MG63 (cell line): ENCODE measurements around the gene GSN. TPM values are rescaled to one million over a fixed set of nuclear protein-coding genes. Genes with fewer than 3 reads are reported as not detected.

Experiments used
- DNase-seq: peaks from one replicate; pipeline ENCODE4 v3.0.0-alpha.2; 2020
- H3K27me3 ChIP-seq: fragments of 250-450 bp; sonication (Bioruptor Pico); 2 replicates; pipeline ENCODE4 v1.5.1; 2020; ENCODE audit warnings: mild to moderate bottlenecking, moderate library complexity
- H3K36me3 ChIP-seq: fragments of 250-450 bp; sonication (Bioruptor Pico); 2 replicates; pipeline ENCODE4 v1.5.1; 2020; ENCODE audit warnings: mild to moderate bottlenecking, moderate library complexity
- H3K4me3 ChIP-seq: fragments of 250-450 bp; sonication (Bioruptor Pico); 2 replicates; pipeline ENCODE4 v1.5.1; 2020; ENCODE audit warnings: mild to moderate bottlenecking, moderate library complexity
- H3K9me3 ChIP-seq: fragments of 250-450 bp; sonication (Bioruptor Pico); 2 replicates; pipeline ENCODE4 v1.5.1; 2020; ENCODE audit warnings: mild to moderate bottlenecking, moderate library complexity
- total RNA-seq: library from RNA; depleted of rRNA; stranded (reverse); fragments of >200 nt; shearing (Covaris generic); gene quantifications from 2 replicates; pipeline ENCODE4 v1.2.3, GENCODE V29; 2014; ENCODE audit warnings: low replicate concordance; rRNA removed

The GSN gene
- 59.8 and 75.0 TPM in 2 replicates for total RNA-seq

DNA sequence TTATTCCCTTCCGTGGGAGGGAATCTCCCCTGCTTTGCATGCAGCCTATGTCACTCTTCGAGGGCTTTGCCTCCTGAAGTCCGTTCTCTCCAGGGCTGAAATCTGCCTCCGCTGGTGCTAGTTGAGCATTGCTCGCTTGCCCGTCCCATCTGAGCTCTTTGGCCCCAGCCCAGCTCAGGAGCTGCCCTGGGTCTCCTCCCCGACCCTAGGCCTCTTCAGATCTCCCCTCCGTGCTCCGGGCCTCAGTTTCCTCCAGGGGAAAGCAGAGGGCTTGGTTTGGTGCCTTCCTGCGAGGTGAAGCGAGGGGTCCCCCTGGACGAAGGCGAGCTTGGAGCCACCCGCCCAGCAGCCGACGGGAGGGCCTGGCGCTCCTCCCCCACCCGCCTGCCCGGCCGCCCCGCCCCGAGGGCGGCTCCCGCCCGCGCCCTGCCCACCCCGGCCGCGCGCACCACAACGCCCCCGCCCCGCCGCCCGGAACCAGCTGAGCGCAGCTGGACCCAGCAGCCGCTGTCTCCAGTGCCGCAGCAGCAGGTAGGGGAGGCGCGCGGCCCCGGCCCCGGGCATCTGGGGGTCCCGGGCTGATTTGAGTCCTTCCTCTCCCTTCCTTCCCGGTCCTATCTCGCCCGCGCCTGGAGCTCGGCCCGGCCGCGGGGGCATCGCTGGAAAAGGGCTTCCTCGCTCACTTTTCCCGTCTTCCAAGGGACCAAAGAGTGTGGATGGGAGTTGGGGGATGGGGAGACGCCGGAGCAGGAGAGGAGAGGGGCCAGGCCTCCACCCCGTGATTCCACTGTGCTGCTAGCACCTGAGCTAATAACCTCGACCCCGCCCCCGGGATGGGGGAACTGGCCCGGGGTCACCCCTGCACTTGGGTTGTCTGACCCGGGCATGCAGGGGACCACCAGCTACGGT lies at the start of gene GSN:
TSS of gene GSN (plus strand) at position 474 of the 909 bp plus-strand sequence. CDS start 33,810 bp downstream, outside the sequence.
- H3K4me3 ChIP-seq, result peak within 1 kb of the TSS; percentile 70
- H3K36me3 ChIP-seq, result 0 out of 2 replicates have a peak, but pooled peaks cover 4% of the 10 kb centered on the region
- peak; percentile 76 for DNase-seq
- no peaks in the 10 kb centered on the region for H3K27me3 ChIP-seq
- no peaks in the 10 kb centered on the region for H3K9me3 ChIP-seq

GRCh38 chr9:121218357-121219027 lies 49.5 kb upstream of the GSN start:
- DNase-seq, result no peak
- H3K9me3 ChIP-seq, result no peaks in the 10 kb centered on the region
- H3K36me3 ChIP-seq, result no peaks in the 10 kb centered on the region
- H3K4me3 ChIP-seq, result no peak overlapping the region
- H3K27me3 ChIP-seq, result no peaks in the 10 kb centered on the region

DNA sequence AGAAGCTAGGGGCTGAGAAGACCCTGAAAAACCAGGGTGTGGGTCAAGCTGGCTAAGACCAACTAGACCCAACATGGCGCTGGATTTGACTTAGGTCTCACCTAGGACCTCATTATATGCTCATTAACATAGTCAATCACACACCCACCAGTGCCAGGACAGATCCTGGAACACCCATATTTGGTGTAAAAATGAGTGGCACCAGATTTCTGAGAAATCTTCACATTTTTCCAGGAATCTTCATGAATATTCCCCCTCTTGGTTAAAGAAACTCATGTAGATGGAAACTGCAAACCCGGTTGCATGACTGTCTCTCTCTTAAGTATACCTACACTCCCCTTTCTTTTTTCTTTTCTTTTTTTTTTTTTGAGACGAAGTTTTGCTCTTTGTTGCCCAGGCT lies 48.4 kb upstream of the GSN start:
- no peak for DNase-seq
- no peaks in the 10 kb centered on the region for H3K36me3 ChIP-seq
- no peaks in the 10 kb centered on the region for H3K27me3 ChIP-seq
- no peaks in the 10 kb centered on the region for H3K9me3 ChIP-seq
- no peak overlapping the region for H3K4me3 ChIP-seq

GRCh38 chr9:121220996-121221663 lies 46.8 kb upstream of the GSN start:
- no peaks in the 10 kb centered on the region for H3K27me3 ChIP-seq
- DNase-seq, result no peak
- no peaks in the 10 kb centered on the region for H3K9me3 ChIP-seq
- H3K36me3 ChIP-seq, result no peaks in the 10 kb centered on the region
- H3K4me3 ChIP-seq, result no peak overlapping the region

GRCh38 chr9:121221664-121222055 lies 46.3 kb upstream of the GSN start:
- DNase-seq, result no peak
- no peaks in the 10 kb centered on the region for H3K27me3 ChIP-seq
- H3K36me3 ChIP-seq, result no peaks in the 10 kb centered on the region

DNA sequence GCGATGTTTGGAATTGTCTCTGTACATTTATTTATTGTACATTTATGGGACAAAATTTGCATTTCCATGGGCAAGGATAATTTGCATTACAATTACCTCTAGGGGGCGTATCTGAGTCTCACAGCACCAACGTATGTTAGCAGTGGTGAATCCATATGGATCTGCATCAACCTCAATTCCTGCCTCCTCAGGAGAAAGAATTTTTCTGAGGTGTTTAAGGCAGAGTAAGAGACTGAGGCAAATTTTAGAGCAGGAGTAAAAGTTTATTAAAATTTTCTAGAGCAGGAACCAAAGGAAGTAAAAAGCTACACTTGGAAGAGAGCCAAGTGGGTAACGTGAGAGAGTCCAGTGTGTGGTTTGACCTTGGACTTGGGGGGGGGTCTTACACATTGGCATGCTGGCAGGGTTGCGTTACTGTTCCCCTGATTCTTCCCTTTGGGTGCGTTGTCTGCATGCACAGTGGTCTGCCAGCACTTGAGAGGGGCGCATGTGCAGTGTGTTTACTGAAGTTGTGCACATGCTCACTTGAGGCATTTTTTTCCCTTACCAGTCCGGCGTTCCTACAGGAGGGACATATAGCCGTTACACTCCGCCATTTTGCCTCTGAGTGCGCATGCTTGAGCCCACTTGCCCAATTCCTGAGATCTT lies 45.3 kb upstream of the GSN start:
- H3K36me3 ChIP-seq, result no peaks in the 10 kb centered on the region
- no peak overlapping the region for H3K4me3 ChIP-seq
- no peaks in the 10 kb centered on the region for H3K27me3 ChIP-seq
- DNase-seq, result no peak
- H3K9me3 ChIP-seq, result no peaks in the 10 kb centered on the region

More at GRCh38 chr9:121221664-121222055, 46.3 kb upstream of the GSN start:
- Histone ChIP-seq H3K4me3 (no peak overlapping the region), H3K9me3 (no peaks in the 10 kb centered on the region)

- DNase-seq, result no peak
- no peaks in the 10 kb centered on the region for H3K36me3 ChIP-seq
- H3K9me3 ChIP-seq, result no peaks in the 10 kb centered on the region
- no peak overlapping the region for H3K4me3 ChIP-seq
- no peaks in the 10 kb centered on the region for H3K27me3 ChIP-seq
Measured at GRCh38 chr9:121225240-121225639, 42.7 kb upstream of the GSN start.

DNA sequence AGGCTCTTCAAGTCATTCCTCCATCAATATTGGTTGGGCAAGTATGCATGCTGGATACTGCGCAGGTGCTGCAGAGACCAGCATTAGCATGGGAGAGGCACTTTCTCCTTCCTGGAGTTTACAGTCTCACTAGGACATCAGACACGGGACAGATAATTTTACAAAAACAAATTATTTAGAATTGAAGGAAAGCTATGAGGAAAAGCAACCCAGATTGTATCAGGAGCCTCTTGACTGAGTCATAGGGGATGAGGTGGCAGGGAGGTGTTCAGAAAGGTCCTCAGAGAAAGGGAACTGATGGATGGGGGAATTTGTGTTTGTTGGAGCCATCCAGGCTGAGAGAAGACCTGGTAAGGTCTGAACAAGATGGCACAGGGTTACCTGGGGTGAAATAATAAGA lies 41.8 kb upstream of the GSN start:
- Histone ChIP-seq H3K4me3 (no peak overlapping the region), H3K27me3 (no peaks in the 10 kb centered on the region), H3K36me3 (no peaks in the 10 kb centered on the region), H3K9me3 (no peaks in the 10 kb centered on the region)
- no peak for DNase-seq

- H3K9me3 ChIP-seq, result no peaks in the 10 kb centered on the region
- no peak overlapping the region for H3K4me3 ChIP-seq
- DNase-seq, result no peak
- H3K36me3 ChIP-seq, result no peaks in the 10 kb centered on the region
- H3K27me3 ChIP-seq, result no peaks in the 10 kb centered on the region
Measured at GRCh38 chr9:121227862-121228261, 40.1 kb upstream of the GSN start.

DNA sequence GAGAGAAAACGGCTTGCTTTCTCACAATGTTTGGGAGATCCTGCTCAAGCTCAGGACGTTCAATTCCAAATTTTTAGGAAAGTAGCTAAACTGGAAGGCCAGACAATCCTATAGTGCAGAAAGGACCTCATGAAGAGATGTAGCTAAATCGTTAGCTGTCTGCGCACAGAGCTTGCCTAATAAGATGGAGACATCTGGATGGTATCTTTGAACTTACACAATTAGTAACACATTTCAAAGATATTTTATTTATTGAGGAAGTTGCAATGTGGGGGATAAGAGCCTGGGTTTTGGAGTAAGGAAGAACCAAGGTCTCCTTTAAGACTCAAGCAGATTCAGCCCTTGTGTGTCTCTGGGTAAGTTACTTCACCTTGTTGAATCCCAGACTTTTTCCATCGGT lies 37.7 kb upstream of the GSN start:
- Histone ChIP-seq H3K9me3 (no peaks in the 10 kb centered on the region), H3K27me3 (no peaks in the 10 kb centered on the region), H3K36me3 (no peaks in the 10 kb centered on the region), H3K4me3 (no peak overlapping the region)
- no peak for DNase-seq

DNA sequence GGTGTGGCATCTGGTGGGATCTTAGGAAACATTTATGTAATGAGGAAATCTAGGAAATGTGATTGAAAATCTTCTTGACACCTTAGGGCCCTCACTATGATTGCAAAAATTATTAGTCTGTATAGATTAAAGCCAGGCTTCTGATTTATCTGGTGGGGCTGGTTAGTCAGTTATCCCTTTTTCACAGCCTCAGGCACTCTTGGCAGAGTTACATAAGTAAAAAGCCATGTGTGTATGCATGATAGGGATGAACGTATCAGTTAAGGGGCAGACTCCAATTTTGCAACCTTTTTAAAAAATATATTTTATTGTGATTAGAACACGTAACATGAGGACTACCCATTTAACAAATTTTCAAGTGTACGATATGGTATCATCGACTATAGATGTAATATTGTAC lies 35.7 kb upstream of the GSN start:
- DNase-seq, result no peak
- H3K36me3 ChIP-seq, result no peaks in the 10 kb centered on the region
- H3K9me3 ChIP-seq, result no peaks in the 10 kb centered on the region
- H3K27me3 ChIP-seq, result no peaks in the 10 kb centered on the region
- H3K4me3 ChIP-seq, result no peak overlapping the region

DNA sequence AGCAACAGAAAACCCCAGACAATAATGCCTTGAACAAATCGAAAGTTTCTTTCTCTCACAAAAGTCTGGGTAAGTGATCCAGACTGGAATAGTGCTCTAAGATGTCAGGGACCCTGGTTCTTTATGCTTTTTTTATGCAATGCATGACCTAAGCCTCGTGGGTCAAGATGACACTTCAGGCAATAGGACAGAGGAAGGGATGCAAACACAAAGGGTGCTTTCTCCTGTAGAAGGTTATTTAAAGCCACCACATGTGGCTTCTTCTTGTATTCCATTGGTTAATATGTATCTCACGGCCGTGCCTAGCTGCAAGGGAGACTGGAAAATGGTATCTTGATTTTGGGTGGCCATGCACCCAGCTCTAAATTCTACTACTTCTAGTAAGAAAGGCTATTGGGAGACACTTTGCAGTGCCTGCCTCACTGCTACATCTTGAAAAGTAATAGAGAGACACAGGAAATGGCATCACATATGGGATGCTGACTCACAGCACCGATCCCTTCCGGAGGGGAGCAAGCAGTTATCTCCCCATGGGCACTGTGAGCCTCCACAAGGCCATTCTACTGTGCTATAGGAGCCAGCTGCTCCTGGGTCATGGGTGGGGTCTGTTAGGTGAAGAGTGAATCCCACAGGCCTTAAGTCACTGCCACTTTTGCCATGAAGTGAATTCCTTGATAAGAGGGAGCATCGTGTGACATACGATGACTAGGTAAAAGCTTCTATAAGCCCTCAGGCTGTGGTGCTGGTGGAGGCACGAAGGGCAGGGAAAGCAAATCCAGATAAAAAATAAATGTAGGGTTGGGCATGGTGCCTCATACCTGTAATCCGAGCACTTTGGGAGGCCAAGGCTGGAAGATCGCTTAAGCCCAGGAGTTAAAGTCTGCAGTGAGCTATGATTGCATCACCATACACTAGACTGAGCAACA lies 33.8 kb upstream of the GSN start:
- Histone ChIP-seq H3K36me3 (no peaks in the 10 kb centered on the region), H3K9me3 (no peaks in the 10 kb centered on the region), H3K4me3 (no peak overlapping the region), H3K27me3 (no peaks in the 10 kb centered on the region)
- DNase-seq, result peak; percentile 56

DNA sequence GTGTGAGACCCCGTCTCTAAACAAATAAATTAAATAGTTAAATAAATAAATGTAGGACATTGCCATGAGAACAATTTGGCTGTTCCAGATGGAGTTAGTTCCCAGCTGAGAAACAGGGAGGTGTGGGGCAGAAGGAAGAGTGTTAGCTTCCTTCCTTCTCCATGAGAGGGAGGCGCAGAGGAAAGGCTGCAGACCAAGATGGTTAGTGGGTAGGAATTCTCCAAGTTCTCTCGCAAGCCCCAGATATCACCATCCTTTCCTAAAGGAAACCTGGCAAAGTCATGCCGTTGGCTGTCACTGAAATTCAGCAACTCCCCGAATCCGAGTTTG lies 33.2 kb upstream of the GSN start:
- H3K4me3 ChIP-seq, result no peak overlapping the region
- no peaks in the 10 kb centered on the region for H3K27me3 ChIP-seq
- H3K9me3 ChIP-seq, result no peaks in the 10 kb centered on the region
- H3K36me3 ChIP-seq, result no peaks in the 10 kb centered on the region
- no peak for DNase-seq

GRCh38 chr9:121235512-121235911 lies 32.5 kb upstream of the GSN start:
- no peak for DNase-seq
- Histone ChIP-seq H3K27me3 (no peaks in the 10 kb centered on the region), H3K36me3 (no peaks in the 10 kb centered on the region)

GRCh38 chr9:121237916-121238315 lies 30.0 kb upstream of the GSN start:
- Histone ChIP-seq H3K9me3 (no peaks in the 10 kb centered on the region), H3K4me3 (no peak overlapping the region), H3K36me3 (no peaks in the 10 kb centered on the region), H3K27me3 (no peaks in the 10 kb centered on the region)
- no peak for DNase-seq

More at GRCh38 chr9:121235512-121235911, 32.5 kb upstream of the GSN start:
- Histone ChIP-seq H3K9me3 (no peaks in the 10 kb centered on the region), H3K4me3 (no peak overlapping the region)

GRCh38 chr9:121239071-121239470 lies 28.9 kb upstream of the GSN start:
- DNase-seq, result no peak

More at GRCh38 chr9:121239071-121239470, 28.9 kb upstream of the GSN start:
- Histone ChIP-seq H3K4me3 (no peak overlapping the region), H3K27me3 (no peaks in the 10 kb centered on the region), H3K9me3 (no peaks in the 10 kb centered on the region), H3K36me3 (no peaks in the 10 kb centered on the region)
